ENCODE measurements around the gene COL6A5.

The COL6A5 gene

DNA sequence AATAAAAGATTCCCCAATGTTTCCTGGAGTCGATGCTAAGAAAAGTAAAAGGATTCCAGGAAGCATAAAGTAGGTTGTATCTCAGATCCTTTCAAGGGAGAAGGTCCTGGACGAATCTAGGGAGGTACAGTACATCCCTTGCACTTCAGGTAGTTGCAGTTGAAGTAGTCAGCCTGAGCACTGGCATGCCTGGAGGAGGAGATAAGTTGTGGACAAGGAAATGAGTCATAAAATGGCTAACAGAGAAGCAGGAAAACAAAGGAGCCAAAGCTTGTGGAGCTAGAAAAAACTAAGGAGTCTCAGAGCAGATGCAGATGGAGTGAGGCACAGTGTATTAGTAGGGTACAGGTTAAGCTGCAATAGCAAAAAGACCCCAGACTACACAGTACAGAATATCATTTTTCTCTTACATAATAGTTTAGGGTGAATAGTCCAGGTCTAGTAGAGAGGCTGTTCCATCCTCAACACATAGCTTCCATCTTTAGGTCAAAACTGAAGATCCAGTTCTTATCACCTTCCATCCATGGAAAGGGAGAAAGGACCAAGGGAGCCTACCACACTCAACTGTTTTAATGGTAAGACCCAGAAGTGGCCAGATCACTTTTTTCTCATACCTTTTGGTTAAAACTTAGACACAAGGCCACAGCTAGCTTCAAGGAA lies 41.3 kb downstream of the COL6A5 start:
- no peaks in the 10 kb centered on the region for H3K27me3 ChIP-seq
- no peak for TF ChIP-seq CTCF (IDR thresholded peaks at IDR 0.05)
- no peaks in the 10 kb centered on the region for H3K36me3 ChIP-seq
- H3K4me1 ChIP-seq (ENCODE audit: control insufficient read depth in 1 of 2, insufficient read depth in 1 of 2, low read depth in 1 of 2, low read length in 1 of 2): no peaks in the 10 kb centered on the region
- no peaks in the 10 kb centered on the region for H3K9me3 ChIP-seq
- H3K4me3 ChIP-seq (ENCODE audit: low read depth in 1 of 2, low read length in 1 of 2): no peak overlapping the region
- no peak overlapping the region for H3K27ac ChIP-seq

DNA sequence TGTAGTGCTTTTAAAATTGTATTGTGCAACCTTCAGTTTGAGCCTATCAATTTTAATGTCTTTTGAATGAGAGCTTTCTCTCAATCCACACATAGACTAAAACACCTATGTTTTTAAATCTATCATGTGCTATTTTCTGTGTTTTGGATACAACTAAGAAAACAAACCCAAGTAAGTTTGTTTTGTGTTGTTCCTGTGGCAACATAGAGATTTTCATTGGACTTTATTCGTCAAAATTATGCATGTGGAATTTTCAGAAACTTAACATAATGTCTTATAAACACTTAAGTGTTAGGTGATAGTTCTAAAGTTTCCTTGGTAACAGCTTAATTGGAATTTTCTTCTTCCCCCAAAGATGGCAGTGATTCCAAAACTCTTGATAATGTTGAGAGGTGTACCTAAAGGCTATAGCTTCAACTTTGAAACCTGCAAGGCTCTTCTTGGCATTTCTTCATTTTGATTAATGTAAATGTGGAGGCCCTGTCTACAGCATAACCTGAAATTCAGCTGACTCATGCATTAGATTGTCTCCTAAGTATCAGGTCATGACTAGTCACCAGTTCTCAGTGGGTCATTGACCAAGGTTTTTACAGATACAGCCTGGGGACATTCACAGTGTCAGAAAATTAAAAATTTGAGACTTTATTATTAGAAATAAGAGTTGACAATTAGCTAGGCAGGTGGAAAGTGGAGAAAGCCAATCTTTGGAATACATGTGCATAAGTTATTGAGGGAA lies 44.4 kb downstream of the COL6A5 start:
- Histone ChIP-seq H3K36me3 (no peaks in the 10 kb centered on the region), H3K4me3 (ENCODE audit: low read depth in 1 of 2, low read length in 1 of 2) (no peak overlapping the region), H3K4me1 (ENCODE audit: control insufficient read depth in 1 of 2, insufficient read depth in 1 of 2, low read depth in 1 of 2, low read length in 1 of 2) (no peaks in the 10 kb centered on the region), H3K27me3 (no peaks in the 10 kb centered on the region), H3K27ac (no peak overlapping the region), H3K9me3 (no peaks in the 10 kb centered on the region)
- no peak for TF ChIP-seq CTCF (IDR thresholded peaks at IDR 0.05)

- no peaks in the 10 kb centered on the region for H3K27me3 ChIP-seq
- H3K4me3 ChIP-seq (ENCODE audit: low read depth in 1 of 2, low read length in 1 of 2): no peak overlapping the region
- no peaks in the 10 kb centered on the region for H3K36me3 ChIP-seq
- TF ChIP-seq CTCF (IDR thresholded peaks at IDR 0.05): no peak
- H3K27ac ChIP-seq: no peak overlapping the region
- no peaks in the 10 kb centered on the region for H3K4me1 ChIP-seq (ENCODE audit: control insufficient read depth in 1 of 2, insufficient read depth in 1 of 2, low read depth in 1 of 2, low read length in 1 of 2)
- H3K9me3 ChIP-seq: no peaks in the 10 kb centered on the region
These were observed 46.8 kb downstream of the COL6A5 start for GRCh38 chr3:130392266-130392665.

GRCh38 chr3:130393594-130393993 lies 48.1 kb downstream of the COL6A5 start:
- Histone ChIP-seq H3K27ac (no peak overlapping the region), H3K4me1 (ENCODE audit: control insufficient read depth in 1 of 2, insufficient read depth in 1 of 2, low read depth in 1 of 2, low read length in 1 of 2) (no peaks in the 10 kb centered on the region), H3K4me3 (ENCODE audit: low read depth in 1 of 2, low read length in 1 of 2) (no peak overlapping the region), H3K27me3 (no peaks in the 10 kb centered on the region), H3K9me3 (no peaks in the 10 kb centered on the region), H3K36me3 (no peaks in the 10 kb centered on the region)
- no peak for TF ChIP-seq CTCF (IDR thresholded peaks at IDR 0.05)

- Histone ChIP-seq H3K4me1 (ENCODE audit: control insufficient read depth in 1 of 2, insufficient read depth in 1 of 2, low read depth in 1 of 2, low read length in 1 of 2) (no peaks in the 10 kb centered on the region), H3K4me3 (ENCODE audit: low read depth in 1 of 2, low read length in 1 of 2) (no peak overlapping the region), H3K36me3 (no peaks in the 10 kb centered on the region), H3K27ac (no peak overlapping the region), H3K27me3 (no peaks in the 10 kb centered on the region), H3K9me3 (no peaks in the 10 kb centered on the region)
- TF ChIP-seq CTCF (IDR thresholded peaks at IDR 0.05): no peak
These were observed 49.9 kb downstream of the COL6A5 start for GRCh38 chr3:130395331-130395730.
